NT2/D1 (cell line): ENCODE data around the gene STRADB.

ENCODE experiments used
- DNase-seq: peaks from one replicate; pipeline ENCODE4 v3.0.0-alpha.2; 2011; ENCODE audit warnings: low read depth, low spot score
- H3K27me3 ChIP-seq: 2 replicates; pipeline ENCODE4 v1.6.0; 2011; ENCODE audit warnings: mild to moderate bottlenecking; ENCODE audit not compliant: insufficient read length, insufficient read depth
- H3K36me3 ChIP-seq: 2 replicates; pipeline ENCODE4 v1.6.1; 2011; ENCODE audit warnings: mild to moderate bottlenecking, low read length, mixed read lengths; ENCODE audit not compliant: insufficient read depth, insufficient read length
- H3K4me1 ChIP-seq: 2 replicates; pipeline ENCODE4 v1.5.1; 2011; ENCODE audit not compliant: insufficient read depth, insufficient read length
- H3K4me3 ChIP-seq: 2 replicates; pipeline ENCODE4 v1.5.1; 2011; ENCODE audit warnings: low read depth; ENCODE audit not compliant: insufficient read length
- H3K9ac ChIP-seq: 2 replicates; pipeline ENCODE4 v1.6.0; 2011; ENCODE audit warnings: low read depth; ENCODE audit not compliant: insufficient read length
- H3K9me3 ChIP-seq: 2 replicates; pipeline ENCODE4 v1.5.1; 2011; ENCODE audit warnings: mild to moderate bottlenecking, low read length; ENCODE audit not compliant: insufficient read depth
- SUZ12 ChIP-seq: IDR thresholded peaks from 2 replicates; pipeline ENCODE4 v1.6.1; 2011; ENCODE audit not compliant: insufficient read length, insufficient read depth; ENCODE audit errors: extremely low read depth
- YY1 ChIP-seq: IDR thresholded peaks from 2 replicates; pipeline ENCODE4 v1.6.1; 2011; ENCODE audit not compliant: insufficient read length, insufficient read depth
- ZNF274 ChIP-seq: IDR thresholded peaks from 2 replicates; pipeline ENCODE4 v1.6.1; 2011; ENCODE audit warnings: mild to moderate bottlenecking, low read depth, low read length

The STRADB gene

GRCh38 chr2:201460532-201460931, 9.0 kb downstream of the STRADB start:
- TF ChIP-seq SUZ12, result no peak
- TF ChIP-seq ZNF274, result no peak
- no peak for TF ChIP-seq YY1
- no peak overlapping the region for H3K9ac ChIP-seq
- no peaks in the 10 kb centered on the region for H3K27me3 ChIP-seq
- DNase-seq, result no peak
- no peak overlapping the region for H3K4me3 ChIP-seq
- H3K4me1 ChIP-seq, result no peaks in the 10 kb centered on the region
- H3K9me3 ChIP-seq, result no peaks in the 10 kb centered on the region
- H3K36me3 ChIP-seq, result peaks cover 25% of the 10 kb centered on the region

GRCh38 chr2:201464547-201464946, 13.0 kb downstream of the STRADB start:
- Histone ChIP-seq H3K9me3 (no peaks in the 10 kb centered on the region), H3K4me1 (no peaks in the 10 kb centered on the region), H3K9ac (no peak overlapping the region), H3K36me3 (peaks cover 12% of the 10 kb centered on the region), H3K4me3 (no peak overlapping the region), H3K27me3 (no peaks in the 10 kb centered on the region)
- DNase-seq, result no peak
- TF ChIP-seq SUZ12 (no peak), YY1 (no peak), ZNF274 (no peak)

GRCh38 chr2:201465524-201465971, 14.0 kb downstream of the STRADB start:
- no peak for DNase-seq
- Histone ChIP-seq H3K36me3 (peaks cover 11% of the 10 kb centered on the region), H3K27me3 (no peaks in the 10 kb centered on the region), H3K9ac (no peak overlapping the region), H3K4me3 (no peak overlapping the region), H3K4me1 (no peaks in the 10 kb centered on the region), H3K9me3 (no peaks in the 10 kb centered on the region)
- TF ChIP-seq ZNF274, result no peak
- TF ChIP-seq SUZ12, result no peak
- no peak for TF ChIP-seq YY1

- Histone ChIP-seq H3K4me3 (no peak overlapping the region), H3K9ac (no peak overlapping the region), H3K4me1 (peaks cover 3% of the 10 kb centered on the region), H3K27me3 (no peaks in the 10 kb centered on the region), H3K36me3 (peaks cover 11% of the 10 kb centered on the region), H3K9me3 (no peaks in the 10 kb centered on the region)
- no peak for DNase-seq
- TF ChIP-seq ZNF274 (no peak), YY1 (no peak), SUZ12 (no peak)
Measured at GRCh38 chr2:201466050-201466675, 14.6 kb downstream of the STRADB start.

GRCh38 chr2:201467666-201468065, 16.1 kb downstream of the STRADB start:
- H3K27me3 ChIP-seq, result no peaks in the 10 kb centered on the region
- no peaks in the 10 kb centered on the region for H3K9me3 ChIP-seq
- peaks cover 15% of the 10 kb centered on the region for H3K36me3 ChIP-seq
- TF ChIP-seq ZNF274, result no peak
- TF ChIP-seq SUZ12, result no peak
- TF ChIP-seq YY1, result no peak
- H3K4me3 ChIP-seq, result no peak overlapping the region
- H3K4me1 ChIP-seq, result peaks cover 3% of the 10 kb centered on the region
- no peak for DNase-seq
- H3K9ac ChIP-seq, result no peak overlapping the region

- Histone ChIP-seq H3K36me3 (peaks cover 26% of the 10 kb centered on the region), H3K4me1 (peaks cover 3% of the 10 kb centered on the region), H3K9ac (no peak overlapping the region), H3K4me3 (no peak overlapping the region), H3K27me3 (no peaks in the 10 kb centered on the region), H3K9me3 (no peaks in the 10 kb centered on the region)
- TF ChIP-seq SUZ12, result no peak
- TF ChIP-seq YY1, result no peak
- TF ChIP-seq ZNF274, result no peak
- DNase-seq, result no peak
Measured at GRCh38 chr2:201470821-201471731, 19.5 kb downstream of the STRADB start.
